Stomach (tissue), 4 donors: ENCODE results near the gene KCNIP3.

Experiments used
- POLR2A ChIP-seq, 4 donors: fragments of 450-650 bp; IDR thresholded peaks; one replicate each; pipeline ENCODE4 v1.6.1; 2016; ENCODE audit warnings: antibody characterized with exemption in 4 of 4, control low read depth in 2 of 4, mild to moderate bottlenecking in 1 of 4, moderate library complexity in 1 of 4
- POLR2AphosphoS5 ChIP-seq, 3 donors: sonication (generic); formaldehyde crosslinking; IDR thresholded peaks; one replicate each; pipeline ENCODE4 v1.6.1; 2016; ENCODE audit warnings: antibody characterized with exemption in 3 of 3
- TF ChIP-seq, protein P1 (sequence below), 7 experiments: fragments of 450-650 bp in 4 of 7; fragments of 200-600 bp in 3 of 7; sonication (generic) in 3 of 7; IDR thresholded peaks; one replicate each; pipeline ENCODE4 v1.5.1; 2016 to 2019; ENCODE audit warnings: antibody characterized with exemption in 7 of 7, control low read depth in 2 of 7, mild to moderate bottlenecking in 1 of 7

GRCh38 chr2:95390272-95390880 is 93.2 kb downstream of the KCNIP3 start:
- no peak for TF ChIP-seq POLR2A (IDR thresholded peaks at IDR 0.05)
- no peak for TF ChIP-seq POLR2AphosphoS5 (IDR thresholded peaks at IDR 0.05)
- TF ChIP-seq, protein P1, sequence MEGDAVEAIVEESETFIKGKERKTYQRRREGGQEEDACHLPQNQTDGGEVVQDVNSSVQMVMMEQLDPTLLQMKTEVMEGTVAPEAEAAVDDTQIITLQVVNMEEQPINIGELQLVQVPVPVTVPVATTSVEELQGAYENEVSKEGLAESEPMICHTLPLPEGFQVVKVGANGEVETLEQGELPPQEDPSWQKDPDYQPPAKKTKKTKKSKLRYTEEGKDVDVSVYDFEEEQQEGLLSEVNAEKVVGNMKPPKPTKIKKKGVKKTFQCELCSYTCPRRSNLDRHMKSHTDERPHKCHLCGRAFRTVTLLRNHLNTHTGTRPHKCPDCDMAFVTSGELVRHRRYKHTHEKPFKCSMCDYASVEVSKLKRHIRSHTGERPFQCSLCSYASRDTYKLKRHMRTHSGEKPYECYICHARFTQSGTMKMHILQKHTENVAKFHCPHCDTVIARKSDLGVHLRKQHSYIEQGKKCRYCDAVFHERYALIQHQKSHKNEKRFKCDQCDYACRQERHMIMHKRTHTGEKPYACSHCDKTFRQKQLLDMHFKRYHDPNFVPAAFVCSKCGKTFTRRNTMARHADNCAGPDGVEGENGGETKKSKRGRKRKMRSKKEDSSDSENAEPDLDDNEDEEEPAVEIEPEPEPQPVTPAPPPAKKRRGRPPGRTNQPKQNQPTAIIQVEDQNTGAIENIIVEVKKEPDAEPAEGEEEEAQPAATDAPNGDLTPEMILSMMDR (IDR thresholded peaks at IDR 0.05): no peak
